Femur (tissue), 1 donor: ENCODE results near the gene AANAT.

Experiments used
- DNase-seq: peaks from one replicate; pipeline ENCODE4 v3.0.0-alpha.2; 2017

Gene AANAT

GRCh38 chr17:76467366-76467765 is at the start of gene AANAT:
Gene AANAT, plus strand, starts transcription at chr17:76467603. Its CDS starts 1,144 bp downstream, at chr17:76468747.
- no peak for DNase-seq

DNA sequence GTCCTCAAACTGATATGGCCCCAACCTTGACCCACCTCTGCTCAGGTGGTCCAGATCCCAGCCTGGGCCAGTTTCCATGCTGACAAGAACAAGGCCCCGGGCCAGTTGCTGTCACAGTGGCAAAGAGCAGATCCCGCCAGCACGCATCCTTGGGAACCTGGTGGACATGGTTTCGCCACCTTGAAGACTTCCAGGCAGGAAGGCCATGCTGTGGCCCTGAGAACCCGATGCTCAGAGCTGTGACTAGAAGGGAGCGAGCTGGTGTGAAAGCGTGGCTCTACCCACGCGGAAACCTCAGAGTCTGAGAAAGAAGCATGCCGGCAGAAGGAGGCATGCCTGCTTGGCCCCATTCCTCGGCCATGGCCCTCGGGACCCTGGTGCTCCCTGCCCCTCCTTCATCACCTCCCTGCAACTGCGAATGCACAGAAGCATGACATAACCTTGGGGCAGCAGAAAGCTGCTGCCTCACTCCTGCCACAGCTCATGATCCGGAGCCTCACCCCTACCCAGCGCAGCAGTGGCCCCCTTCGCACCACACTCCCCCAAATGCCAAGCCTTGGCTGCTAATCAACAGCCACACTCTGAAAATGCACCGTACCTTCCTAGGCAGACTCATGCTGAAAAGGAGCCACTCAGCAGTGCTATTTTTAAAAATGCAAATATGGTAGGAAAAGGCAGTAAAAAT is 47.7 kb upstream of the AANAT start:
- no peak for DNase-seq

GRCh38 chr17:76420356-76421043 is 46.9 kb upstream of the AANAT start:
- DNase-seq, result no peak

DNA sequence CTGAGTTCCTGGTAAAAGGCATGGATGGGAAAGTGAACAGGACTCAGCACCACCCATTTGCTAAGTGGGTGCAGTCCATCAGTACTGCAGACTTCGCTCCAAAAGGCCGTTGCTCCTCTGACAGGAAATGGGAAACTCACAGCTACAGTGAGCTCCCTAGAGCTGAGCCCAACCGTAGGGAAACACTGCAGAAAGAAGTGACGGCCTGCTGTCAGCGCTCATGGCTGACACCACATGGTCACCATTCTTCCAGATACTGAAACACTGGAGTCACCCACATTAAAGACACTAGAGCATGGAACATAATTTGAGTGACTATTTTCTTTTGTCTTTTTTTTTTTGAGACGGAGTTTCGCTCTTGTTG is 46.4 kb upstream of the AANAT start:
- no peak for DNase-seq

DNA sequence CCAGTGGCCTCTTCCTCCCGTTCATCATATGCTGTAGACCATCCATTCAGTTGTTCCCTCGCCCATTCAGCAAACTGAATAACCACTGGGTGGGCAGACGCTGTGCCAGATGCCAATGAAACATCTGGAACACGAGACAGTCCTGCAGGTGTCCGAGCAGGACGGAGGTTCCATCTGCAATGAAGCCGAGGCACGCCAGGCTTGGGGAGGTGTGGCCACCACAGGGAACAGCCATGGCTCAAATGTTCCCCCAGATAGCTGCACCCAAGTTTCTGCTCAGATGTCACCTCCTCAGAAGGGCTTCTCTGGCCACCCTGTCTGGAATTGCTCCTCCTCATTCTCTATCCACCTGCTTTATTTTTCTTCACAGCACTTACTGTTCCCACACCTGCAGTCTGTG is 45.0 kb upstream of the AANAT start:
- DNase-seq, result no peak

GRCh38 chr17:76422860-76423259 is 44.5 kb upstream of the AANAT start:
- no peak for DNase-seq

DNA sequence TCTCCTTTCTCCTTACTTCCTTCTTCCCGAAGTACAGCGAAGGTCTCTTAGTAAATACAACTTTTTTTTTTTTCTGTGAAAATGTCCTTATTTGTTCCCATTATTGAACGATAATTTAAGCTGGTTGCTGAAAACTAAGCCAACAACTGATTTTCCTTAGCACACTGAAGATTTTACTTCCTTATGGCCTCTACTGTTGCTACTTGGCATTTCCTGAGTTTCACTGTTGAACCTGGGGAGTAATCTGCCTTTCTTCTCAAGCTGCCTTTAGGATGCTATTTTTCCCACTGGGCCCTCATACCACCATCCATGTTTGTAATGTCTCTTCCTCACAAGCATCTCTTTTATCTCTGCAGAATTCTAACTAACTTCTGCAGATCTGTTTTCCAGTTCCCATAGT is 40.5 kb upstream of the AANAT start:
- DNase-seq, result no peak

- no peak for DNase-seq
Observed at GRCh38 chr17:76427501-76428231, 39.7 kb upstream of the AANAT start.

DNA sequence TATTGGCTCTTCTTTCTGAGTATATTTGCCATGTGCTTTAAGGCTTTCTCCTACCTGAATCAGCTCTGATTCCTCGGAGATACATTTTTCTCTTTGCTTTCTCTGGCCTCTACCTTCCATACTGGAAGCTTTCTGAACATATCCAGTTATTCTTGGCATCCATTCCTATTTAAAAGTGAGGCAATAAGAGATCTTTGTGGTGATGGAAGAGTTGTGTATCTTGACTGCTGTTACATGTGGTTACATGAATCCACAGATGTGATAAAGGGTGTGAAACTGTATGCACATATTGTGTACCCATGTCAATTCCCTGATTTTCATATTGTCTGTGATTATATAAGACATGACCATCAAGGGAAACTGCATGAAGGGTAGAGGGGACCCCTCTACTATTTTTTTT is 38.9 kb upstream of the AANAT start:
- DNase-seq, result no peak

GRCh38 chr17:76431509-76431908 is 35.9 kb upstream of the AANAT start:
- DNase-seq, result no peak

DNA sequence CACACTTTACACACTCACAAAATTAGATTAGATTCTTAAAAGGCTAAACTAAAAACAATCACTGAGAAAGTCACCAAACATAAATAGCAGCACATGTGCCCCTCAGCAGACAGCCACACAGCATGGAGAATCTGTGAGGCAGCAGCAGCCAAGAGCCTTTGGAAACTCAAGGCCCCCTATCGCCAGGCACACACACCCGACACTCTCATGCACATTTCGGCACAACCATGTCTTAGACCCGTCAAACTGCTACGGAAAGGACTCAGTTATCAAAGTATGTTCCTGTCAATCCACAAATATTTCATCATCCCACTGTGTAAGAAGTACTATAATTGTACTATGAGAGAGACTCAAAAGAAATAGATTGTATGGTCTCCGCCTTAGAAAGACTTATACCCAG is 35.4 kb upstream of the AANAT start:
- DNase-seq, result no peak

DNA sequence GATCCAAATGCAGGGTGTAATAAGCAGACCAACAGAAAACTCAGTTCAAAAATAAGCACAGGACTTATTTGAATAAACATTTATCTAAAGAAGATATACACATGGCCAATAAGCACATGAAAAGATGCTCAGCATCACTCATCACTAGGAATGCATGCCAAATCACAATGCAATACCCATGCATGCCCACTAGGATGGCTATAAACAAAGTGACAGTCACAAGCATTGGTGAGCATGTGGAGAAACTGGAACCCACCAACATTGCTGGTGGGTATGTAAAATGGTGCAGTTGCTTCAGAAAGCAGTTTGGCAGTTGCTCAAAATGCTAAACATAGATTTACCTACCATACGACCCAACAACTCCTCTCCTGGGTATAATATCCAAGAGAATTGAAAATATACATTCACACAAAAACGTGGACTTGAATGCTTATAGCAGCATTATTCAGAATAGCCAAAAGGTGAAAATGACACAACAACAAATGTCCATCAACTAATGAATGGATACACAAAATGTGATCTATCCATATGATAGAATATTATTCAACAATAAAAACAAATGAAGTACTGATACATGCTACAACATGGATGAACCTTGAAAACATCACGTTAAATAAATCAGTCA is 34.6 kb upstream of the AANAT start:
- DNase-seq, result no peak

DNA sequence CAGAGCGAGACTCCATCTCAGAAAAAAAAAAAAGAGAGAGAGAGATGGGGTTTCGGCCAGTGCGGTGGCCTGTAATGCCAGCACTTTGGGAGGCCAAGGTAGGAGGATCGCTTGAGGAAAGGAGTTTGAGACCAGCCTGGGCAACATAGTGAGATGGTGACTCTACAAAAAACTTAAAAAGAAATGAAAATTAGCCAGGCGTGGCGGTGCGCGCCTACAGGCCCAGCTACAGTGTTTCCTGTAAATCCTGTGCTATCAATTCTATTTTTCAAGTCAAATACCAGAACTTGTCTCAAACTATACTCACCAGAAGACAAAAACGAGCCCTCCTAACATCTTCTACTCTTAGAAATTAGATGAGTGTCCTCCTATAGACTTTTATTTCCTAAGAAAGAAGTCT is 33.7 kb upstream of the AANAT start:
- DNase-seq, result no peak

DNA sequence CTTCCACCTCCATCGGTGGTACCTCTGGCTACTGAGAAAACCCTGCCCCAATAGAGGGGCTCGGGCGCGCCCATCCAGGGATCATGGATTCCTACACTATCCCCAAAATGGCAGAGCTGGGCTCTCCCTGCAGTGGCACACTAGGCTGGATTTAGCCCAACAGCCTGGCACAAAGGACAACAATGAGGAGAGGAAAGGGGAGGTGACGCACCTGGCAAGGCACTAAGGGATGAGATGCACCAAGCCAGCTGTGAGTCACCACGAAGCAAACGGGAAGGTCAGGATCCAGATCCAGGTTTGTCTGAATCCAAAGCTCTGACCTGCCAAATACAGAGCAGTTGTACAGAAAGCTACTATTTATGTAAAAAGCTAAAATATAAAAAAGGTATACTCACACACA is 32.5 kb upstream of the AANAT start:
- no peak for DNase-seq

DNA sequence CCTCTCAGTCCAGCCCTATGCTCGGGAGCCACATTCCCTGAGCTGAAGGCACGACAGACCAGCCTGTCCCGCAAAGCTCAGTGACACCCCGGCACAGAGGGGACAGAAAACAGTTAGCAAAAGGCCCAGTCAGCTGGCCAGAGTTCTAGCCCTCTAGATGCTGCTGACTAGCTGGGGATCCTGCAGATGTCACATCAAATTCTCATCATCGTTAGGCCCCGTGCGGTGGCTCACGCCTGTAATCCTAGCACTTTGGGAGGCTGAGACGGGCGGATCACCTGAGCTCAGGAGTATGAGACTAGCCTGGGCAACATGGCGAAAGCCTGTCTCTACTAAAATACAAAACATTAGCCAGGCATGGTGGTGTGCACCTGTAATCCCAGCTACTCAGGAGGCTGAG is 31.7 kb upstream of the AANAT start:
- DNase-seq, result no peak

DNA sequence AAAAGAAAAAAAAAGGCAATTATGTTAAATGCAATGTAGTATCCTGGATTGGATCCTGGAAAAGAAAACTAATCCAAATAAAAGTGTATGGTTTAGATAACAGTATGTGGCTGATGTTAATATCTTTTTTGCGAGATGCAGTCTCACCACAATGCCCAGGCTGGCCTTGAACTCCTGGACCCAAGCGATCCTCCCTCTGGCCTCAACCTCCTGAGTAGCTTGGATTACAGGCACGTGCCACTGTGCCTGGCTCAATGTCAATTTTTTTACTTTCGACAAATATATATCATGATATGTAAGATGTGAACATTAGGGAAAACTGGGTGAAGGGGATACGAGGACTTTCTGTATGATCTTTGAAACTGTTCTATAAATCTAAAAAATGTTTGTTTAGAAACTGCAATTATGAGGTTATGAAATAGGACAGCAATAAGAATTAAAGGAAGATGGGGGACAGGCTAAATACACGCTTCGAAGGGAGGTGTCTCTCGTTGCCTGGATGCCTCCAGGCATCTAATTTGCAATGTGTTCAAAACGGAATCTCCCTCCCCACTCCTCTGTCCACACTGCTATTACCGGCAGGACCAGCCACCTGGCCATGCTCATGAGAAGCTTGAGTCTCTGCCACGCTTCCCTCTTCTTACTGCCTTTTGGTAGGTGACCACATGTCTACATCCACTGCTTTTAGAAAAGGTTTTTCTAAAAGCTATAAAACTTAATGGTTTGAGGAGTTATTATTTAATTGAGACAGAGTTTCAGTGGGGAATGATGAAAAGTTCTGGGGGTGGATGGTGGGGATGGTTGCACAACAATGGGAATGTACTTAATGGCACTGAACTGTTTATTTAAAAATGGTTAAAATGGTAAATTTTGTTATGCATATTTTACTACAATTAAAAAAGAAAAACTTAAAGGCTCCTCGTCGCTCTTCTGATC is 29.7 kb upstream of the AANAT start:
- DNase-seq, result no peak

DNA sequence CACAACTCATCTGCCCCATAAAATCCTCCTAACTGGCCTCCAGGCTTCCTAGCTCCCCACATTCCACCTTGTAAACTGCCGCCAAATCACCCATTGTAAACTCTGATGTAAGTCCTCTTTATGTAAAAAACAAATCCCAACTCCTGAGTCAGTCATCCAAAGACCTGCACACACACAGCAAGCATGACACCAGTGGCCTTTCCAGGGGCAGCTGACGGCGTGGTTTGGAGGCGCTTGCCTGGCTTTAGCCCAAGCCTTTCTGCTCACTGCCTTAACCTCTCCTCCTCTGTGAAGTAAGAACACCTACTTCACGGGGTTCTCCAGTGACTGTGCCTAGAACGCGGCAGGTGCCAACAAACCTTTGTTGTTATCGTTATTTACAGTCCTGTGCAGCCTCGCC is 28.5 kb upstream of the AANAT start:
- DNase-seq, result no peak

- DNase-seq, result no peak
Observed at GRCh38 chr17:76439314-76439928, 28.0 kb upstream of the AANAT start.

- DNase-seq, result no peak
Observed at GRCh38 chr17:76440751-76441362, 26.5 kb upstream of the AANAT start.

- no peak for DNase-seq
Observed at GRCh38 chr17:76441686-76442340, 25.6 kb upstream of the AANAT start.
